Measurements from ENCODE around the gene MID1IP1.

DNA sequence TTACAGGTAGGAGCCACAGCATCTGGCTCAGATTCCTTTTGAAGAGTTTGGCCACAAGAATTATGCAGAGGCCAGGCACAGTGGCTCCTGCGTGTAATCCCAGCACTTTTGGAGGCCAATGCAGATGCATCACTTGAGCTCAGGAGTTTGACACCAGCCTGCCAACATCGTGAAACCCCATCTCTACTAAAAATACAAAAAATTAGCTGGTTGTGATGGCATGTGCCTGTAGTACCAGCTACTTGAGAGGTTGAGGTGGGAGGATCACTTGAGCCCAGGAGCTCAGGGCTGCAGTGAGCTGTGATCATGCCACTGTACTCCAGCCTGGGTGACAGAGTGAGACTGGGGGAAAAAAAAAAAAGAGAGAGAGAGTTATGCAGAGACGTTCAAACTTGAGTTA is 53.0 kb downstream of the MID1IP1 start:
- TF ChIP-seq, protein P1, sequence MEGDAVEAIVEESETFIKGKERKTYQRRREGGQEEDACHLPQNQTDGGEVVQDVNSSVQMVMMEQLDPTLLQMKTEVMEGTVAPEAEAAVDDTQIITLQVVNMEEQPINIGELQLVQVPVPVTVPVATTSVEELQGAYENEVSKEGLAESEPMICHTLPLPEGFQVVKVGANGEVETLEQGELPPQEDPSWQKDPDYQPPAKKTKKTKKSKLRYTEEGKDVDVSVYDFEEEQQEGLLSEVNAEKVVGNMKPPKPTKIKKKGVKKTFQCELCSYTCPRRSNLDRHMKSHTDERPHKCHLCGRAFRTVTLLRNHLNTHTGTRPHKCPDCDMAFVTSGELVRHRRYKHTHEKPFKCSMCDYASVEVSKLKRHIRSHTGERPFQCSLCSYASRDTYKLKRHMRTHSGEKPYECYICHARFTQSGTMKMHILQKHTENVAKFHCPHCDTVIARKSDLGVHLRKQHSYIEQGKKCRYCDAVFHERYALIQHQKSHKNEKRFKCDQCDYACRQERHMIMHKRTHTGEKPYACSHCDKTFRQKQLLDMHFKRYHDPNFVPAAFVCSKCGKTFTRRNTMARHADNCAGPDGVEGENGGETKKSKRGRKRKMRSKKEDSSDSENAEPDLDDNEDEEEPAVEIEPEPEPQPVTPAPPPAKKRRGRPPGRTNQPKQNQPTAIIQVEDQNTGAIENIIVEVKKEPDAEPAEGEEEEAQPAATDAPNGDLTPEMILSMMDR (IDR thresholded peaks at IDR 0.05; ENCODE audit: poor library complexity, severe bottlenecking), result no peak
- TF ChIP-seq, protein P2, sequence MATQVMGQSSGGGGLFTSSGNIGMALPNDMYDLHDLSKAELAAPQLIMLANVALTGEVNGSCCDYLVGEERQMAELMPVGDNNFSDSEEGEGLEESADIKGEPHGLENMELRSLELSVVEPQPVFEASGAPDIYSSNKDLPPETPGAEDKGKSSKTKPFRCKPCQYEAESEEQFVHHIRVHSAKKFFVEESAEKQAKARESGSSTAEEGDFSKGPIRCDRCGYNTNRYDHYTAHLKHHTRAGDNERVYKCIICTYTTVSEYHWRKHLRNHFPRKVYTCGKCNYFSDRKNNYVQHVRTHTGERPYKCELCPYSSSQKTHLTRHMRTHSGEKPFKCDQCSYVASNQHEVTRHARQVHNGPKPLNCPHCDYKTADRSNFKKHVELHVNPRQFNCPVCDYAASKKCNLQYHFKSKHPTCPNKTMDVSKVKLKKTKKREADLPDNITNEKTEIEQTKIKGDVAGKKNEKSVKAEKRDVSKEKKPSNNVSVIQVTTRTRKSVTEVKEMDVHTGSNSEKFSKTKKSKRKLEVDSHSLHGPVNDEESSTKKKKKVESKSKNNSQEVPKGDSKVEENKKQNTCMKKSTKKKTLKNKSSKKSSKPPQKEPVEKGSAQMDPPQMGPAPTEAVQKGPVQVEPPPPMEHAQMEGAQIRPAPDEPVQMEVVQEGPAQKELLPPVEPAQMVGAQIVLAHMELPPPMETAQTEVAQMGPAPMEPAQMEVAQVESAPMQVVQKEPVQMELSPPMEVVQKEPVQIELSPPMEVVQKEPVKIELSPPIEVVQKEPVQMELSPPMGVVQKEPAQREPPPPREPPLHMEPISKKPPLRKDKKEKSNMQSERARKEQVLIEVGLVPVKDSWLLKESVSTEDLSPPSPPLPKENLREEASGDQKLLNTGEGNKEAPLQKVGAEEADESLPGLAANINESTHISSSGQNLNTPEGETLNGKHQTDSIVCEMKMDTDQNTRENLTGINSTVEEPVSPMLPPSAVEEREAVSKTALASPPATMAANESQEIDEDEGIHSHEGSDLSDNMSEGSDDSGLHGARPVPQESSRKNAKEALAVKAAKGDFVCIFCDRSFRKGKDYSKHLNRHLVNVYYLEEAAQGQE (IDR thresholded peaks at IDR 0.05; ENCODE audit: borderline replicate concordance), result no peak

All from neural cell (in vitro differentiated cells).